ENCODE data around the gene FRZB. TPM values are rescaled to one million over a fixed set of nuclear protein-coding genes. Genes with fewer than 3 reads are reported as not detected.

Gene FRZB
- total RNA-seq, 1 experiment from 2014 or later = 1.9 TPM

DNA sequence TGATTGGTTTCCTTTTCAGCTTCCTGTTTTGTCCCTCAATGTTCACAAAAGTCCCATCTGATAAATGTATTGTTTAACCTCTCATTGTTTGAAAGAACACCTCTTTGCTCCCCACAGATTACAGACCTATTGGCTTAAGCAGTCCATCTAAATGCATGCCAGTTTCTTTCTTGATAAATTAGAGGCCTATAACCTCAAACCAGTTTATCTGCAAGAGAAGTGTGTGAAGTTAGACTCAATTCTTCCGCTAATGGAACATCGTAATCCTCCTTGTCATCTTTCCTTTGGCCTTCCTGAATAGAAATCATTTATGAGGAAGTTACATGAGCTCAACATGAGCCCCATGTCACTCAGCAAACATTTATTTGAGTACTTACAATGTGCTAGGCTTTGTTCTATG lies 74.0 kb downstream of the FRZB start:
- TF ChIP-seq ZNF232 (CRISPR knock-in tag; IDR thresholded peaks at IDR 0.05) (no peak), ZNF317 (CRISPR knock-in tag; IDR thresholded peaks at IDR 0.05; ENCODE audit: borderline replicate concordance, low read depth) (no peak), GTF2I (CRISPR knock-in tag; conservative IDR thresholded peaks at IDR 0.05) (no peak), ZNF263 (CRISPR knock-in tag; IDR thresholded peaks at IDR 0.05; ENCODE audit: low read depth) (no peak), FOXK1 (CRISPR knock-in tag; IDR thresholded peaks at IDR 0.05) (no peak)
- TF ChIP-seq, protein P1, sequence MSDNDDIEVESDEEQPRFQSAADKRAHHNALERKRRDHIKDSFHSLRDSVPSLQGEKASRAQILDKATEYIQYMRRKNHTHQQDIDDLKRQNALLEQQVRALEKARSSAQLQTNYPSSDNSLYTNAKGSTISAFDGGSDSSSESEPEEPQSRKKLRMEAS (CRISPR knock-in tag; IDR thresholded peaks at IDR 0.05) = no peak
- Mint-ChIP-seq H3K4me3 (no peak overlapping the region), H3K9me3 (no peaks in the 10 kb centered on the region), H3K27ac (no peak overlapping the region), H3K36me3 (no peaks in the 10 kb centered on the region), H3K4me1 (peaks cover 10% of the 10 kb centered on the region; the same call in 1 of the 2 replicates), H3K27me3 (ENCODE audit: low read depth) (no peaks in the 10 kb centered on the region)
- ATAC-seq (no peak), DNase-seq (ENCODE audit: low spot score) (no peak)
- POLR2A ChIA-PET = no interaction called here
- CTCF ChIA-PET = interaction anchor here (0.6 to 2.4 kb wide), 2 partner anchors 78 to 101 kb away, joined by 3 to 16 read pairs; no protein-coding TSS in a partner anchor

GRCh38 chr2:182784777-182785176 lies 81.7 kb downstream of the FRZB start:
- CTCF ChIA-PET = interaction anchor here (0.9 to 4.4 kb wide), 8 partner anchors 9 to 216 kb away, joined by 3 to 37 read pairs (median 5); partner anchors contain the start of gene FRZB
- DNase-seq (ENCODE audit: low spot score) (no peak), ATAC-seq (peak; percentile 70)
- H3K27me3 Mint-ChIP-seq (ENCODE audit: low read depth) = no peaks in the 10 kb centered on the region
- no peak overlapping the region for H3K27ac Mint-ChIP-seq
- no peak overlapping the region for H3K4me3 Mint-ChIP-seq
- POLR2A ChIA-PET = no interaction called here
- H3K9me3 Mint-ChIP-seq = peaks cover 12% of the 10 kb centered on the region
- peaks cover 18% of the 10 kb centered on the region for H3K36me3 Mint-ChIP-seq
- peaks cover 3% of the 10 kb centered on the region; the same call in 1 of the 2 replicates for H3K4me1 Mint-ChIP-seq
- TF ChIP-seq TEAD1 (CRISPR knock-in tag; IDR thresholded peaks at IDR 0.05) = no peak
- 0 out of 2 replicates have a peak, but pooled peaks have one; percentile 26 for TF ChIP-seq CTCF (IDR thresholded peaks at IDR 0.05)

- DNase-seq (ENCODE audit: low spot score) (no peak), ATAC-seq (no peak)
- no peak overlapping the region for H3K4me3 Mint-ChIP-seq
- peaks cover 12% of the 10 kb centered on the region for H3K9me3 Mint-ChIP-seq
- CTCF ChIA-PET = interaction anchor here (1.3 to 4.4 kb wide), 6 partner anchors 9 to 216 kb away, joined by 3 to 37 read pairs (median 6); partner anchors contain the start of gene FRZB
- H3K27me3 Mint-ChIP-seq (ENCODE audit: low read depth) = no peaks in the 10 kb centered on the region
- H3K27ac Mint-ChIP-seq = no peak overlapping the region
- H3K4me1 Mint-ChIP-seq = peaks cover 3% of the 10 kb centered on the region; the same call in 1 of the 2 replicates
- POLR2A ChIA-PET = no interaction called here
- H3K36me3 Mint-ChIP-seq = peaks cover 19% of the 10 kb centered on the region
- TF ChIP-seq, protein P2, sequence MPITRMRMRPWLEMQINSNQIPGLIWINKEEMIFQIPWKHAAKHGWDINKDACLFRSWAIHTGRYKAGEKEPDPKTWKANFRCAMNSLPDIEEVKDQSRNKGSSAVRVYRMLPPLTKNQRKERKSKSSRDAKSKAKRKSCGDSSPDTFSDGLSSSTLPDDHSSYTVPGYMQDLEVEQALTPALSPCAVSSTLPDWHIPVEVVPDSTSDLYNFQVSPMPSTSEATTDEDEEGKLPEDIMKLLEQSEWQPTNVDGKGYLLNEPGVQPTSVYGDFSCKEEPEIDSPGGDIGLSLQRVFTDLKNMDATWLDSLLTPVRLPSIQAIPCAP (CRISPR knock-in tag; IDR thresholded peaks at IDR 0.05) = no peak
- TF ChIP-seq NFE2L1 (CRISPR knock-in tag; IDR thresholded peaks at IDR 0.05) = no peak
- TF ChIP-seq TEAD4 (CRISPR knock-in tag; IDR thresholded peaks at IDR 0.05) = no peak
- TF ChIP-seq, protein P3, sequence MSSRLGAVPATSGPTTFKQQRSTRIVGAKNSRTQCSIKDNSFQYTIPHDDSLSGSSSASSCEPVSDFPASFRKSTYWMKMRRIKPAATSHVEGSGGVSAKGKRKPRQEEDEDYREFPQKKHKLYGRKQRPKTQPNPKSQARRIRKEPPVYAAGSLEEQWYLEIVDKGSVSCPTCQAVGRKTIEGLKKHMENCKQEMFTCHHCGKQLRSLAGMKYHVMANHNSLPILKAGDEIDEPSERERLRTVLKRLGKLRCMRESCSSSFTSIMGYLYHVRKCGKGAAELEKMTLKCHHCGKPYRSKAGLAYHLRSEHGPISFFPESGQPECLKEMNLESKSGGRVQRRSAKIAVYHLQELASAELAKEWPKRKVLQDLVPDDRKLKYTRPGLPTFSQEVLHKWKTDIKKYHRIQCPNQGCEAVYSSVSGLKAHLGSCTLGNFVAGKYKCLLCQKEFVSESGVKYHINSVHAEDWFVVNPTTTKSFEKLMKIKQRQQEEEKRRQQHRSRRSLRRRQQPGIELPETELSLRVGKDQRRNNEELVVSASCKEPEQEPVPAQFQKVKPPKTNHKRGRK (CRISPR knock-in tag; IDR thresholded peaks at IDR 0.05; ENCODE audit: borderline replicate concordance) = no peak
- TF ChIP-seq, protein P4, sequence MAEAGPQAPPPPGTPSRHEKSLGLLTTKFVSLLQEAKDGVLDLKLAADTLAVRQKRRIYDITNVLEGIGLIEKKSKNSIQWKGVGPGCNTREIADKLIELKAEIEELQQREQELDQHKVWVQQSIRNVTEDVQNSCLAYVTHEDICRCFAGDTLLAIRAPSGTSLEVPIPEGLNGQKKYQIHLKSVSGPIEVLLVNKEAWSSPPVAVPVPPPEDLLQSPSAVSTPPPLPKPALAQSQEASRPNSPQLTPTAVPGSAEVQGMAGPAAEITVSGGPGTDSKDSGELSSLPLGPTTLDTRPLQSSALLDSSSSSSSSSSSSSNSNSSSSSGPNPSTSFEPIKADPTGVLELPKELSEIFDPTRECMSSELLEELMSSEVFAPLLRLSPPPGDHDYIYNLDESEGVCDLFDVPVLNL (CRISPR knock-in tag; IDR thresholded peaks at IDR 0.05; ENCODE audit: borderline replicate concordance, low read depth) = no peak
- TF ChIP-seq GRHL2 (CRISPR knock-in tag; IDR thresholded peaks at IDR 0.05; ENCODE audit: insufficient replicate concordance, severe bottlenecking) = no peak
- TF ChIP-seq, protein P5, sequence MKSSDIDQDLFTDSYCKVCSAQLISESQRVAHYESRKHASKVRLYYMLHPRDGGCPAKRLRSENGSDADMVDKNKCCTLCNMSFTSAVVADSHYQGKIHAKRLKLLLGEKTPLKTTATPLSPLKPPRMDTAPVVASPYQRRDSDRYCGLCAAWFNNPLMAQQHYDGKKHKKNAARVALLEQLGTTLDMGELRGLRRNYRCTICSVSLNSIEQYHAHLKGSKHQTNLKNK (CRISPR knock-in tag; IDR thresholded peaks at IDR 0.05) = no peak
- no peak for TF ChIP-seq AR (CRISPR knock-in tag; IDR thresholded peaks at IDR 0.05)
- no peak for TF ChIP-seq CTCF (IDR thresholded peaks at IDR 0.05)
- TF ChIP-seq ZNF317 (CRISPR knock-in tag; IDR thresholded peaks at IDR 0.05; ENCODE audit: borderline replicate concordance, low read depth) = no peak
- TF ChIP-seq, protein P6, sequence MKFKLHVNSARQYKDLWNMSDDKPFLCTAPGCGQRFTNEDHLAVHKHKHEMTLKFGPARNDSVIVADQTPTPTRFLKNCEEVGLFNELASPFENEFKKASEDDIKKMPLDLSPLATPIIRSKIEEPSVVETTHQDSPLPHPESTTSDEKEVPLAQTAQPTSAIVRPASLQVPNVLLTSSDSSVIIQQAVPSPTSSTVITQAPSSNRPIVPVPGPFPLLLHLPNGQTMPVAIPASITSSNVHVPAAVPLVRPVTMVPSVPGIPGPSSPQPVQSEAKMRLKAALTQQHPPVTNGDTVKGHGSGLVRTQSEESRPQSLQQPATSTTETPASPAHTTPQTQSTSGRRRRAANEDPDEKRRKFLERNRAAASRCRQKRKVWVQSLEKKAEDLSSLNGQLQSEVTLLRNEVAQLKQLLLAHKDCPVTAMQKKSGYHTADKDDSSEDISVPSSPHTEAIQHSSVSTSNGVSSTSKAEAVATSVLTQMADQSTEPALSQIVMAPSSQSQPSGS (CRISPR knock-in tag; IDR thresholded peaks at IDR 0.05; ENCODE audit: borderline replicate concordance, low read depth) = no peak
These were observed 82.3 kb downstream of the FRZB start for GRCh38 chr2:182784058-182784706.
